ENCODE results near the gene ZMIZ1. TPM values are rescaled to one million over a fixed set of nuclear protein-coding genes. Genes with fewer than 3 reads are reported as not detected.

ZMIZ1 gene
- total RNA-seq, 1 donor from 2014 or later, result 93.9 TPM

DNA sequence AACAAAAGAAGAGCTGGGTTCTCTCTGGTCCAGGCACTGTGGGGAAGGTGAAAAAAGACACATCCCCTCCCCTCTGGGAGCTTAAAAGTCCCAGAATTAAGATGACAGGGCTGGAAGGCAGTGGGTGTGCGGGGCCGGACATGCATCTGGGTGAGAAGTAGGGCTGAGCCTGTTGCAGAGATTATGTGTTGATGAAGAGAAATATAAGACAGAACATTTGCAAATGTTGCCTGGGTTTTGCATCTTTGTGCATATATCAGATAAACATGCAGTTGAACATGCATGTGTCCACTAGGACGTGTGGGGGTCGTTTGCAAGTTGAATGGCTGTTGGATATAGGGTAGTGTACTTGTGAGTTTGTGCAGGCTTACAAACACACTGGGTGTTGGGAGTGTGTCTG lies 184.2 kb downstream of the ZMIZ1 start:
- H3K36me3 Mint-ChIP-seq (ENCODE audit: low read depth), result peaks cover 8% of the 10 kb centered on the region
- peak overlapping the region; percentile 98 for H3K27ac Mint-ChIP-seq
- no peaks in the 10 kb centered on the region for H3K27me3 Mint-ChIP-seq
- ATAC-seq (ENCODE audit: low read depth), result no peak
- TF ChIP-seq, protein P1, sequence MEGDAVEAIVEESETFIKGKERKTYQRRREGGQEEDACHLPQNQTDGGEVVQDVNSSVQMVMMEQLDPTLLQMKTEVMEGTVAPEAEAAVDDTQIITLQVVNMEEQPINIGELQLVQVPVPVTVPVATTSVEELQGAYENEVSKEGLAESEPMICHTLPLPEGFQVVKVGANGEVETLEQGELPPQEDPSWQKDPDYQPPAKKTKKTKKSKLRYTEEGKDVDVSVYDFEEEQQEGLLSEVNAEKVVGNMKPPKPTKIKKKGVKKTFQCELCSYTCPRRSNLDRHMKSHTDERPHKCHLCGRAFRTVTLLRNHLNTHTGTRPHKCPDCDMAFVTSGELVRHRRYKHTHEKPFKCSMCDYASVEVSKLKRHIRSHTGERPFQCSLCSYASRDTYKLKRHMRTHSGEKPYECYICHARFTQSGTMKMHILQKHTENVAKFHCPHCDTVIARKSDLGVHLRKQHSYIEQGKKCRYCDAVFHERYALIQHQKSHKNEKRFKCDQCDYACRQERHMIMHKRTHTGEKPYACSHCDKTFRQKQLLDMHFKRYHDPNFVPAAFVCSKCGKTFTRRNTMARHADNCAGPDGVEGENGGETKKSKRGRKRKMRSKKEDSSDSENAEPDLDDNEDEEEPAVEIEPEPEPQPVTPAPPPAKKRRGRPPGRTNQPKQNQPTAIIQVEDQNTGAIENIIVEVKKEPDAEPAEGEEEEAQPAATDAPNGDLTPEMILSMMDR (IDR thresholded peaks at IDR 0.05), result no peak
- intact Hi-C loops (cut with micrococcal nuclease), result no loop called here
- DNase-seq, result no peak
- no peaks in the 10 kb centered on the region for H3K9me3 Mint-ChIP-seq
- ChIA-PET CTCF (no interaction called here), POLR2A (interaction anchor here (12.1 to 20.1 kb wide), 3 partner anchors 6 to 36 kb away, joined by 311 to 350 read pairs (median 311); no protein-coding TSS in a partner anchor)
- peaks cover 86% of the 10 kb centered on the region for H3K4me1 Mint-ChIP-seq
- H3K4me3 Mint-ChIP-seq, result no peak overlapping the region

GRCh38 chr10:79253704-79254103 lies 184.9 kb downstream of the ZMIZ1 start:
- no peak overlapping the region for H3K4me3 Mint-ChIP-seq

GRCh38 chr10:79254333-79255006 lies 185.7 kb downstream of the ZMIZ1 start:
- TF ChIP-seq, protein P1 (IDR thresholded peaks at IDR 0.05), result no peak
- Mint-ChIP-seq H3K36me3 (ENCODE audit: low read depth) (peaks cover 10% of the 10 kb centered on the region), H3K4me1 (peaks cover 86% of the 10 kb centered on the region), H3K27me3 (no peaks in the 10 kb centered on the region), H3K9me3 (no peaks in the 10 kb centered on the region), H3K27ac (peak overlapping the region; percentile 57), H3K4me3 (peak overlapping the region; percentile 32)
- ATAC-seq (ENCODE audit: low read depth) (no peak), DNase-seq (no peak)
- CTCF ChIA-PET, result interaction anchor here (1.2 kb wide), 1 partner anchor 9 kb away, joined by 3 read pairs; no protein-coding TSS in a partner anchor
- POLR2A ChIA-PET, result interaction anchor here (0.7 to 20.1 kb wide), 11 partner anchors 7 to 893 kb away, joined by 3 to 311 read pairs (median 3); no protein-coding TSS in a partner anchor
- intact Hi-C loops (cut with micrococcal nuclease), result loop anchor here (1.0 kb wide), 2 partner anchors 9 to 12 kb away; no protein-coding TSS in a partner anchor

More at GRCh38 chr10:79253704-79254103, 184.9 kb downstream of the ZMIZ1 start:
- H3K27me3 Mint-ChIP-seq, result no peaks in the 10 kb centered on the region
- TF ChIP-seq, protein P1 (IDR thresholded peaks at IDR 0.05), result no peak
- POLR2A ChIA-PET, result interaction anchor here (0.7 to 20.1 kb wide), 8 partner anchors 6 to 63 kb away, joined by 3 to 311 read pairs (median 4); no protein-coding TSS in a partner anchor
- peak overlapping the region; percentile 57 for H3K27ac Mint-ChIP-seq
- ATAC-seq (ENCODE audit: low read depth), result no peak
- H3K4me1 Mint-ChIP-seq, result peaks cover 86% of the 10 kb centered on the region
- intact Hi-C loops (cut with micrococcal nuclease), result loop anchor here (1.0 kb wide), 1 partner anchor 11 kb away; no protein-coding TSS in a partner anchor
- DNase-seq, result no peak
- H3K36me3 Mint-ChIP-seq (ENCODE audit: low read depth), result peaks cover 8% of the 10 kb centered on the region
- CTCF ChIA-PET, result interaction anchor here (1.2 kb wide), 1 partner anchor 8 kb away, joined by 3 read pairs; no protein-coding TSS in a partner anchor
- H3K9me3 Mint-ChIP-seq, result no peaks in the 10 kb centered on the region

GRCh38 chr10:79255007-79255507 lies 186.3 kb downstream of the ZMIZ1 start:
- DNase-seq, result no peak
- ATAC-seq (ENCODE audit: low read depth), result peak; percentile 51
- peaks cover 14% of the 10 kb centered on the region for H3K36me3 Mint-ChIP-seq (ENCODE audit: low read depth)
- H3K9me3 Mint-ChIP-seq, result no peaks in the 10 kb centered on the region
- peaks cover 85% of the 10 kb centered on the region for H3K4me1 Mint-ChIP-seq
- peak overlapping the region; percentile 74 for H3K27ac Mint-ChIP-seq
- H3K27me3 Mint-ChIP-seq, result no peaks in the 10 kb centered on the region
- peak overlapping the region; percentile 45 for H3K4me3 Mint-ChIP-seq
- intact Hi-C loops (cut with micrococcal nuclease), result loop anchor here (1.0 kb wide), 1 partner anchor 8 kb away; no protein-coding TSS in a partner anchor
- TF ChIP-seq, protein P1 (IDR thresholded peaks at IDR 0.05), result no peak
- POLR2A ChIA-PET, result interaction anchor here (0.7 to 20.1 kb wide), 9 partner anchors 8 to 892 kb away, joined by 3 to 311 read pairs (median 5); no protein-coding TSS in a partner anchor
- CTCF ChIA-PET, result interaction anchor here (1.2 kb wide), 1 partner anchor 9 kb away, joined by 3 read pairs; no protein-coding TSS in a partner anchor
